HL-60 (cell line): ENCODE measurements around the gene NYNRIN.

ENCODE experiments used
- DNase-seq, 2 experiments: peaks; one replicate each; pipeline ENCODE4 v3.0.0-alpha.2; 2010 to 2020; ENCODE audit warnings: low read depth in 1 of 2, low spot score in 1 of 2
- H3K27ac ChIP-seq: fragments of 250-450 bp; sonication (Bioruptor Pico); replicated peaks from 2 replicates; pipeline ENCODE4 v1.5.1; 2020; ENCODE audit warnings: mild to moderate bottlenecking, moderate library complexity
- H3K27me3 ChIP-seq: fragments of 250-450 bp; sonication (Bioruptor Pico); 2 replicates; pipeline ENCODE4 v1.5.1; 2021; ENCODE audit warnings: mild to moderate bottlenecking, moderate library complexity; ENCODE audit not compliant: insufficient read depth, poor library complexity, severe bottlenecking
- H3K4me3 ChIP-seq: replicated peaks from 2 replicates; pipeline ENCODE4 v1.5.1; 2011; ENCODE audit warnings: mild to moderate bottlenecking, control low read depth, low read length; ENCODE audit not compliant: insufficient read depth
- CTCF ChIP-seq: IDR thresholded peaks from one replicate; pipeline ENCODE4 v1.5.1; 2011; ENCODE audit warnings: low read length, control low read depth, inconsistent platforms; ENCODE audit not compliant: insufficient read depth
- GABPA ChIP-seq: IDR thresholded peaks from 2 replicates; pipeline ENCODE4 v1.6.1; 2012; ENCODE audit warnings: low read depth
- POLR2AphosphoS5 ChIP-seq: IDR thresholded peaks from 2 replicates; pipeline ENCODE4 v1.6.1; 2012; ENCODE audit warnings: low read depth
- REST ChIP-seq: IDR thresholded peaks from 2 replicates; pipeline ENCODE4 v1.6.1; 2012; ENCODE audit warnings: low read depth; ENCODE audit not compliant: insufficient replicate concordance
- SPI1 ChIP-seq: IDR thresholded peaks from 2 replicates; pipeline ENCODE4 v1.6.1; 2012; ENCODE audit warnings: low read depth, mild to moderate bottlenecking, borderline replicate concordance

The NYNRIN gene

GRCh38 chr14:24394275-24394674 lies 4.5 kb upstream of the NYNRIN start:
- Histone ChIP-seq H3K4me3 (no peak overlapping the region), H3K27ac (no peak overlapping the region), H3K27me3 (no peaks in the 10 kb centered on the region)
- no peak for TF ChIP-seq GABPA
- TF ChIP-seq SPI1: no peak
- no peak for TF ChIP-seq POLR2AphosphoS5
- no peak for TF ChIP-seq REST
- DNase-seq: peak in 1 of 2 experiments; percentile 25

GRCh38 chr14:24395609-24396582 lies 2.9 kb upstream of the NYNRIN start:
- peak; percentile 76; the same call in 1 of the 2 replicates for TF ChIP-seq SPI1
- TF ChIP-seq CTCF: no peak
- no peak for TF ChIP-seq REST
- TF ChIP-seq GABPA: no peak
- TF ChIP-seq POLR2AphosphoS5: peak; percentile 47; the same call in 1 of the 2 replicates
- H3K27ac ChIP-seq: peak overlapping the region; percentile 47
- no peak overlapping the region for H3K4me3 ChIP-seq
- peak in 1 of 2 experiments; percentile 84 for DNase-seq
- no peaks in the 10 kb centered on the region for H3K27me3 ChIP-seq

- DNase-seq: no peak
- no peak overlapping the region for H3K27ac ChIP-seq
- H3K4me3 ChIP-seq: no peak overlapping the region
- no peaks in the 10 kb centered on the region for H3K27me3 ChIP-seq
- TF ChIP-seq POLR2AphosphoS5 (no peak), CTCF (no peak), GABPA (no peak), REST (no peak)
These were observed 1.0 kb upstream of the NYNRIN start for GRCh38 chr14:24397639-24398292.
